ENCODE data around the gene PPIL6.
"Not testable (repeated sequence)": the region's sequence is repeated elsewhere in the genome, so short reads cannot be mapped to it uniquely, and the experiment has no call there.

PPIL6 gene

GRCh38 chr6:109466212-109466923, 25.9 kb upstream of the PPIL6 start:
- DNase-seq (ENCODE audit: low read depth): no peak

- no peak for DNase-seq (ENCODE audit: low read depth)
Measured at GRCh38 chr6:109465772-109466171, 25.3 kb upstream of the PPIL6 start.

GRCh38 chr6:109461733-109462526, 21.5 kb upstream of the PPIL6 start:
- DNase-seq (ENCODE audit: low read depth): no peak

- not testable (repeated sequence) for DNase-seq (ENCODE audit: low read depth)
Measured at GRCh38 chr6:109461205-109461604, 20.8 kb upstream of the PPIL6 start.

- no peak for DNase-seq (ENCODE audit: low read depth)
Measured at GRCh38 chr6:109460161-109460829, 19.9 kb upstream of the PPIL6 start.

GRCh38 chr6:109458774-109459531, 18.5 kb upstream of the PPIL6 start:
- DNase-seq (ENCODE audit: low read depth): no peak

GRCh38 chr6:109457562-109457996, 17.2 kb upstream of the PPIL6 start:
- DNase-seq (ENCODE audit: low read depth): no peak

- no peak for DNase-seq (ENCODE audit: low read depth)
Measured at GRCh38 chr6:109456710-109457561, 16.5 kb upstream of the PPIL6 start.

GRCh38 chr6:109456111-109456583, 15.7 kb upstream of the PPIL6 start:
- no peak for DNase-seq (ENCODE audit: low read depth)

- DNase-seq (ENCODE audit: low read depth): peak; percentile 48
Measured at GRCh38 chr6:109455437-109456110, 15.1 kb upstream of the PPIL6 start, which contains the start of gene MICAL1. TSS of gene MICAL1 (minus strand) at chr6:109455772. CDS start at chr6:109454196, 1,576 bp downstream.

GRCh38 chr6:109454496-109455436, 14.3 kb upstream of the PPIL6 start:
- DNase-seq (ENCODE audit: low read depth): peak; percentile 21

GRCh38 chr6:109453594-109454495, 13.4 kb upstream of the PPIL6 start:
- DNase-seq (ENCODE audit: low read depth): no peak

GRCh38 chr6:109453156-109453555, 12.7 kb upstream of the PPIL6 start:
- DNase-seq (ENCODE audit: low read depth): no peak

GRCh38 chr6:109452181-109452580, 11.8 kb upstream of the PPIL6 start:
- no peak for DNase-seq (ENCODE audit: low read depth)

GRCh38 chr6:109451376-109451775, 10.9 kb upstream of the PPIL6 start:
- DNase-seq (ENCODE audit: low read depth): no peak

GRCh38 chr6:109450801-109451200, 10.4 kb upstream of the PPIL6 start:
- no peak for DNase-seq (ENCODE audit: low read depth)

- DNase-seq (ENCODE audit: low read depth): no peak
Measured at GRCh38 chr6:109449795-109450673, 9.6 kb upstream of the PPIL6 start.

Data from CMK (cell line).